Stimulated activated naive CD8-positive, alpha-beta T cell treated with anti-CD3 and anti-CD28 coated beads, Interleukin-15, amount 100 ng/mL, for 72 hours (primary cell): ENCODE results near the gene CABP1.
A peak's percentile ranks its signal among the peaks of the same experiment; 100 is the strongest.

Experiments used
- ATAC-seq: fragments of 150-1000 bp; cut with Tn5 transposase; 2 replicates; pipeline ENCODE4 v1.10.0; 2021; ENCODE audit warnings: mild to moderate bottlenecking, moderate library complexity
- DNase-seq, 2 donors: peaks; one replicate each; pipeline ENCODE4 v3.0.0; 2021 to 2022
- H3K27ac Mint-ChIP-seq, 2 donors: one replicate each; pipeline ENCODE4 v1.8.0; 2022; ENCODE audit warnings: mild to moderate bottlenecking in 2 of 2, mixed read lengths in 2 of 2, moderate library complexity in 2 of 2
- H3K27me3 Mint-ChIP-seq: one replicate; pipeline ENCODE4 v1.8.0; 2022; ENCODE audit warnings: mixed read lengths
- H3K4me1 Mint-ChIP-seq: one replicate; pipeline ENCODE4 v1.8.0; 2022; ENCODE audit warnings: mild to moderate bottlenecking, mixed read lengths
- H3K4me3 Mint-ChIP-seq, 2 donors: one replicate each; pipeline ENCODE4 v1.8.0; 2022; ENCODE audit warnings: mild to moderate bottlenecking in 2 of 2, mixed read lengths in 2 of 2, moderate library complexity in 1 of 2
- H3K9me3 Mint-ChIP-seq, 2 donors: one replicate each; pipeline ENCODE4 v1.8.0; 2022; ENCODE audit warnings: mixed read lengths in 2 of 2

The CABP1 gene

GRCh38 chr12:120713861-120714482 lies 73.5 kb downstream of the CABP1 start:
- Mint-ChIP-seq H3K27me3 (no peaks in the 10 kb centered on the region), H3K9me3 (no peaks in the 10 kb centered on the region), H3K4me3 (no peak overlapping the region), H3K27ac (no peak overlapping the region), H3K4me1 (peaks cover 42% of the 10 kb centered on the region)
- DNase-seq (peak; percentile 67 to 71), ATAC-seq (peak; percentile 78)
